ENCODE results near the gene RNF220.

DNA sequence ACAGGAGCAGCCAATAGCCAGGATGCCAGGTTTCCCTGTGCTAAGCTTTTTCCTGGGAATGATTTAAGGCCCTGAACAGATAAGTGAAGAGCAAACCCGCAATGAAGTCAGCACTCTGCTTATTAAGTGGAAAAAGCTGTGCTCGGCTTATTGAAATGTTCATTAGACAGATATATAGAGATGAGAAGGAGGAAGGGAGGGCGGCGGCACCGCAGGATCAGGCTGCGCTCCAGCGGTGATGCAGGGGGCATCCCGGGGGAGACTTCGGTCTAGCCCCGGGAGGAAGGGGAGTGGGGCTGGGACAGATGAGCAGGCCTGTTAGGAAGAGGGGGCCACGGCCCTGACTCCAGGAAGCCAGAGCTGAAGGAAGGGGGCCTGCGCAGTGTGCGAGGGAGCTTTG, 154.3 kb downstream of the RNF220 start:
- TF ChIP-seq, protein P1, sequence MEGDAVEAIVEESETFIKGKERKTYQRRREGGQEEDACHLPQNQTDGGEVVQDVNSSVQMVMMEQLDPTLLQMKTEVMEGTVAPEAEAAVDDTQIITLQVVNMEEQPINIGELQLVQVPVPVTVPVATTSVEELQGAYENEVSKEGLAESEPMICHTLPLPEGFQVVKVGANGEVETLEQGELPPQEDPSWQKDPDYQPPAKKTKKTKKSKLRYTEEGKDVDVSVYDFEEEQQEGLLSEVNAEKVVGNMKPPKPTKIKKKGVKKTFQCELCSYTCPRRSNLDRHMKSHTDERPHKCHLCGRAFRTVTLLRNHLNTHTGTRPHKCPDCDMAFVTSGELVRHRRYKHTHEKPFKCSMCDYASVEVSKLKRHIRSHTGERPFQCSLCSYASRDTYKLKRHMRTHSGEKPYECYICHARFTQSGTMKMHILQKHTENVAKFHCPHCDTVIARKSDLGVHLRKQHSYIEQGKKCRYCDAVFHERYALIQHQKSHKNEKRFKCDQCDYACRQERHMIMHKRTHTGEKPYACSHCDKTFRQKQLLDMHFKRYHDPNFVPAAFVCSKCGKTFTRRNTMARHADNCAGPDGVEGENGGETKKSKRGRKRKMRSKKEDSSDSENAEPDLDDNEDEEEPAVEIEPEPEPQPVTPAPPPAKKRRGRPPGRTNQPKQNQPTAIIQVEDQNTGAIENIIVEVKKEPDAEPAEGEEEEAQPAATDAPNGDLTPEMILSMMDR (IDR thresholded peaks at IDR 0.05), result no peak
- TF ChIP-seq POLR2A (IDR thresholded peaks at IDR 0.05) (no peak), EP300 (IDR thresholded peaks at IDR 0.05) (no peak), POLR2AphosphoS5 (IDR thresholded peaks at IDR 0.05) (no peak)
